ENCODE data around the gene ATG5. TPM values are rescaled to one million over a fixed set of nuclear protein-coding genes. Genes with fewer than 3 reads are reported as not detected.
A peak's percentile ranks its signal among the peaks of the same experiment; 100 is the strongest.

Gene ATG5
- total RNA-seq, 2 experiments from 2014 or later, result 31.2 to 32.4 TPM

DNA sequence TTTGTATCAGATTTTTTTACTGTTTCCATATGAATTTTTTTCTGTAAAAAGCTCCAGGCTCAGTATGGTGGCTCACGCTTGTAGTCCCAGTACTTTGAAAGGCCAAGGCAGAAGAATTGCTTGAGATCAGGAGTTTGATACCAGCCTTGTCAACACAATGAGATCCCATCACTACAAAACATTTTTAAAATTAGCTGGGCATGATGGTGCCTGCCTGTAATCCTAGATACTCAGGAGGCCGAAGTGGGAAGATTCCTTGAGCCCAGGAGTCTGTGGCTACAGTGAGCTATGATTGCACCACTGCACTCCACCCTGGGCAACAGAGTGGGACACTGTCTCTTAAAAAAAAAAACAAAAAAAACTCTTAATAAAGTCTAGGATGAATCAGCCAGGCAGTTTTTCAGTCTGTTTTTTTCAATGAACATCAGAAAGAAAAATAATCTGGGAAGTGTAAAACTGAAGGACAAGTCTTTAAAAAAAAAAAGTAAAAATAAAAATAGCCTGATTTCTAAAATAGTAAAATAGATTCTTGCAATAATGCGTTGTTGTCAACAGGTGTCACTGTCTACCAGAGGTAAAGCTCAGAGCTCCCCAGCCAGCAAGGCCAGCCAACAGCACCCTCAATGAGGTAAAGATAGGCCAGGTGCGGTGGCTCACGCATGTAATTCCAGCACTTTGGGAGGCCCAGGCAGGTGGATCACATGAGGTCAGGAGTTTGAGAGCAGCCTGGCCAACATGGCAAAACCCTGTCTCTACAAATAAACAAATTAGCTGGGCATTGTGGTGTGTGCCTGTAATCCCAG lies 9.3 kb upstream of the ATG5 start:
- ChIA-PET CTCF (interaction anchor here (0.7 to 5.0 kb wide), 17 partner anchors 8 to 663 kb away, joined by 3 to 57 read pairs (median 5); partner anchors contain the start of genes ATG5 and CRYBG1), POLR2A (interaction anchor here (0.6 kb wide), 1 partner anchor 45 kb away, joined by 3 read pairs; no protein-coding TSS in a partner anchor)
- H3K36me3 Mint-ChIP-seq (ENCODE audit: low read depth), result no peaks in the 10 kb centered on the region
- ATAC-seq, result peak; percentile 82
- peak; percentile 59 for DNase-seq
- H3K27me3 Mint-ChIP-seq, result peaks cover 24% of the 10 kb centered on the region
- no peaks in the 10 kb centered on the region for H3K4me1 Mint-ChIP-seq (ENCODE audit: low read depth)
- H3K9me3 Mint-ChIP-seq, result no peaks in the 10 kb centered on the region
- no peak overlapping the region for H3K27ac Mint-ChIP-seq
- H3K4me3 Mint-ChIP-seq, result no peak overlapping the region
- TF ChIP-seq, protein P1, sequence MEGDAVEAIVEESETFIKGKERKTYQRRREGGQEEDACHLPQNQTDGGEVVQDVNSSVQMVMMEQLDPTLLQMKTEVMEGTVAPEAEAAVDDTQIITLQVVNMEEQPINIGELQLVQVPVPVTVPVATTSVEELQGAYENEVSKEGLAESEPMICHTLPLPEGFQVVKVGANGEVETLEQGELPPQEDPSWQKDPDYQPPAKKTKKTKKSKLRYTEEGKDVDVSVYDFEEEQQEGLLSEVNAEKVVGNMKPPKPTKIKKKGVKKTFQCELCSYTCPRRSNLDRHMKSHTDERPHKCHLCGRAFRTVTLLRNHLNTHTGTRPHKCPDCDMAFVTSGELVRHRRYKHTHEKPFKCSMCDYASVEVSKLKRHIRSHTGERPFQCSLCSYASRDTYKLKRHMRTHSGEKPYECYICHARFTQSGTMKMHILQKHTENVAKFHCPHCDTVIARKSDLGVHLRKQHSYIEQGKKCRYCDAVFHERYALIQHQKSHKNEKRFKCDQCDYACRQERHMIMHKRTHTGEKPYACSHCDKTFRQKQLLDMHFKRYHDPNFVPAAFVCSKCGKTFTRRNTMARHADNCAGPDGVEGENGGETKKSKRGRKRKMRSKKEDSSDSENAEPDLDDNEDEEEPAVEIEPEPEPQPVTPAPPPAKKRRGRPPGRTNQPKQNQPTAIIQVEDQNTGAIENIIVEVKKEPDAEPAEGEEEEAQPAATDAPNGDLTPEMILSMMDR (IDR thresholded peaks at IDR 0.05), result peak; percentile 79
- intact Hi-C loops (cut with micrococcal nuclease), result loop anchor here (2.0 to 10.0 kb wide), 2 partner anchors 110 to 640 kb away; partner anchors contain the start of gene CD24

DNA sequence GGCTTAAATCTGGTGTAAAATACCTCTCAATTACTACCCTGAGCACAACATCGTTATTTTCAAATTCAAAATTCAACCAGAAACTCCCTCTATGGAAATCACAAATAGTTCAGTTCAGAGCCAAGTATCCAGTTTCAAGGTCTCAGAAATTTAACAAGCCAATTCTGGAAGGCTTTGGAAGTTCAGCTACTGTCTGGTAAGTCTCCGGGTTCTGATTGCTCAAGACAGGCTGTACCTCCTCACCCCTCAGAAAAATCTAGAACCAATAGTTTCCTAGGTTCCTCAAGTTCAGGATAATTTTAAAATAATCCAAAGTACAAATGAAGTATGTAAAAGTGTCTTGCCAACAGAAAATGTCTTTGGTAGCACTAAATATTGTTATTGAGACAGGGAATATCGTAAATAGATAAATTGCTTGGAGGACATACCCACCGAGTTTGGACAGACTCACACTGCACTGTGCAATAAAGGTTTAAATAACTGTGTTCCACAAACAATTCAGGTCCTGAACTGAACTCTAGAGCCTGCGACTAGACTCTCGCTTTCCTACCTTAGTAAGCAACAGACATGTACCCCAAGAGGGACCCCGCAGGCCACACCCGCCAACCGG lies 729 bp downstream of the ATG5 start:
- Mint-ChIP-seq H3K27ac (peak overlapping the region; percentile 99), H3K9me3 (no peaks in the 10 kb centered on the region), H3K4me3 (peak overlapping the region; percentile 98), H3K27me3 (no peaks in the 10 kb centered on the region), H3K36me3 (ENCODE audit: low read depth) (peaks cover 11% of the 10 kb centered on the region), H3K4me1 (ENCODE audit: low read depth) (peaks cover 41% of the 10 kb centered on the region)
- DNase-seq (no peak), ATAC-seq (no peak)
- TF ChIP-seq, protein P1 (IDR thresholded peaks at IDR 0.05), result no peak
- ChIA-PET CTCF (interaction anchor here (1.3 to 2.8 kb wide), 3 partner anchors 11 to 36 kb away, joined by 3 to 16 read pairs (median 3); partner anchors contain the start of gene CRYBG1), POLR2A (interaction anchor here (0.8 to 2.0 kb wide), 2 partner anchors 226 to 438 kb away, joined by 3 to 4 read pairs; no protein-coding TSS in a partner anchor)
- intact Hi-C loops (cut with micrococcal nuclease), result loop anchor here (5.0 kb wide), 1 partner anchor 228 kb away; no protein-coding TSS in a partner anchor

DNA sequence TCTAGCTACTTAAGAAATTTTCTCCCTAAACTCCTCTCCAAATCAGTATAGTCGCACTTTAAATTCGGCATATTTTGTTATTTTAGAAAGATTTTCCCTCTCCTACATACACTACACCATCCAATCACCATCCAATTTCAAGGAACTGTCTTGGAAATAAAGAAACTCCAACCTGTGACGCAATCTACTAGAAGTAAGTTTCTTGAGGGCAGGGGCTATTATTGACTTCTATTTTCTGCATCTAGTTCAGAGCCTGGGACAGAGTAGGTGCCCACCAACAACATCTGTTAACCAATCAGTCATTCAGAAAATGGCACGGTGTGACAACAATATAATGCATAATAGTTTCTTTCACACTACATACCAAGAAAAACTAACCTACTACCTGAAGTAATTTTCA lies 3.6 kb downstream of the ATG5 start:
- ATAC-seq (no peak), DNase-seq (no peak)
- H3K27me3 Mint-ChIP-seq, result no peaks in the 10 kb centered on the region
- H3K4me3 Mint-ChIP-seq, result no peak overlapping the region
- peaks cover 11% of the 10 kb centered on the region for H3K36me3 Mint-ChIP-seq (ENCODE audit: low read depth)
- TF ChIP-seq, protein P1 (IDR thresholded peaks at IDR 0.05), result no peak
- no peaks in the 10 kb centered on the region for H3K9me3 Mint-ChIP-seq
- intact Hi-C loops (cut with micrococcal nuclease), result no loop called here
- H3K4me1 Mint-ChIP-seq (ENCODE audit: low read depth), result peaks cover 54% of the 10 kb centered on the region
- H3K27ac Mint-ChIP-seq, result no peak overlapping the region
- CTCF ChIA-PET, result no interaction called here
- POLR2A ChIA-PET, result interaction anchor here (0.5 kb wide), 1 partner anchor 28 kb away, joined by 3 read pairs; no protein-coding TSS in a partner anchor

DNA sequence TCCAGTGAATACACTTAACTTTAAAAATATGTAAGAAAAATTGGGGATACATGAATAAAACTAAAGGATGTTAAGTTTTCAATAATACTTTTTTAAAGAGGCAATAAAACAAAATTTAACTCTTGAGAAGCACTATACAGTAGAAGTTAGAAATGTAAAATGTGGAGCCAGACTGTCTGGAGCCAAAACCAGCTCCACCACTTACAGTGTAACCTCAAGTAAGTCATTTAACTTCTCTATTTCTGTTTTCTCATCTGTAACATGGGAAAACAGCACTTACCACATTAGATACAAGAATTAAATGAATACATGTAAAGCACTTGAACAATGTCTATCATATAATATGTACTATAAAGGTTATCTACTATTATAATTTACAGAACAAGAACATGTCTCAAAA lies 6.7 kb downstream of the ATG5 start:
- Mint-ChIP-seq H3K36me3 (ENCODE audit: low read depth) (peaks cover 19% of the 10 kb centered on the region), H3K27ac (no peak overlapping the region), H3K4me1 (ENCODE audit: low read depth) (peaks cover 55% of the 10 kb centered on the region), H3K9me3 (no peaks in the 10 kb centered on the region), H3K27me3 (no peaks in the 10 kb centered on the region), H3K4me3 (no peak overlapping the region)
- TF ChIP-seq, protein P1 (IDR thresholded peaks at IDR 0.05), result no peak
- ChIA-PET POLR2A (no interaction called here), CTCF (no interaction called here)
- no peak for DNase-seq
- no peak for ATAC-seq
- intact Hi-C loops (cut with micrococcal nuclease), result no loop called here

DNA sequence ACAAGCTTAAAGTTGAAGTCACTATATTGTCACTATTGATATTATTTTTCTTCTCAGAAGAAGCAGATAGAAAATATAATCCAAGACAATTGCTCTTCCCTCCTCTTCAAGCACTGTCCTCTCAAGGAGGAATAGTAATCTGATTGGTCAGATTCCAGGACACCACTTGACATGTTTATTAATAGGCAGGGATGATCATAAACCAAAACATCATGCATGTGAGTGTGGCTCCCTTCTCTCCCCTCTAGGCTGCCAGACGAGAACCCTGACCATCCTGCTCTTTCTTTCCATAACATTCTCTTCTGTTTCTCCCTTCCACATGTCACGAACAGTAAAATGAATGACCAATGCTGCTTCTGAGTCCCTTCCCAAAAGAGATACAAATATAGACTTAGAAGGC lies 7.5 kb downstream of the ATG5 start:
- ChIA-PET CTCF (no interaction called here), POLR2A (no interaction called here)
- H3K36me3 Mint-ChIP-seq (ENCODE audit: low read depth), result peaks cover 22% of the 10 kb centered on the region
- TF ChIP-seq, protein P1 (IDR thresholded peaks at IDR 0.05), result no peak
- no peaks in the 10 kb centered on the region for H3K9me3 Mint-ChIP-seq
- H3K4me1 Mint-ChIP-seq (ENCODE audit: low read depth), result peaks cover 55% of the 10 kb centered on the region
- no peaks in the 10 kb centered on the region for H3K27me3 Mint-ChIP-seq
- ATAC-seq (no peak), DNase-seq (no peak)
- no peak overlapping the region for H3K4me3 Mint-ChIP-seq
- intact Hi-C loops (cut with micrococcal nuclease), result no loop called here
- no peak overlapping the region for H3K27ac Mint-ChIP-seq

Data from activated CD8-positive, alpha-beta T cell treated with anti-CD3 and anti-CD28 coated beads for 36 hours (primary cell).